RCC 7860 (cell line): ENCODE results near the gene CACNA1G.

Experiments used
- DNase-seq: peaks from one replicate; pipeline ENCODE4 v3.0.0-alpha.2; 2015; ENCODE audit warnings: low spot score
- FAIRE-seq: peaks from 2 replicates; lab custom pipeline; 2012; peaks lifted over from hg19 to GRCh38; lab: Jason Lieb, UNC

CACNA1G gene

DNA sequence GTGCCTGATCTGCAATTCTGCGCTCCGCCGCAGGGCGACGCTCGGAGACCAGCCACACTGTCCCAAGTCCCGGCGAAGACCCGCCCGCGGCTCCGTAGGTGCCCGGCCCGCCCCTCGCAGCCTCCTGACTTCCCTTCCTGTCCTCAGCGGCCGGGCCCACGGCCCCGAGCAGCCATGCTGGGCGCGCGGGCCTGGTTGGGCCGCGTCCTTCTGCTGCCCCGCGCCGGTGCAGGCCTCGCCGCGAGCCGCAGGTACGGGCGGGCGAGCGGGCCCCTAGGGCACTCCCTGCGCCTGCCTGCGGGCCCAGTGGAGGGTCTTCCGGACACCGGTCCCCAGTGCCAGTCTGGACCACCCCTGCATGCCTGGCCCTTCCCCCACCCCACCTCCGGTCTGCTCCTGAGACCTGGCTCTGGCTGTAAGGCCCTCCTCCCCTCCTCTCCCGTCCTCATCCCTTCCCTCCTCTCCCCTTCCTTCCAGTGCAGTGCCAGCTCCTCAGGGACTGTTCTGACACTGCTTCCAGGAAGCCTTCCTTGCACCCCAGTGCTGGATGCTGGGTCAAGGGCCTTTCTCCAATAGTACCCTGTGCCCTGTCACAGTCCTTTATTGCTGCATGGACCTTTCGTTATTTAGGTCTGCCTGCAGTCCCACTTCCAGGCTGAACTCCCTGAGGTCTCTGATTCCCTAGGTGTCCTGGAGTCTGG, 13.3 kb upstream of the CACNA1G start, which contains the start of gene SPATA20:
Gene SPATA20, plus strand, starts transcription at position 140 of the 701 bp plus-strand sequence. Its CDS starts 35 bp downstream, at position 175.
- peak; percentile 4 for FAIRE-seq
- DNase-seq: peak; percentile 80

DNA sequence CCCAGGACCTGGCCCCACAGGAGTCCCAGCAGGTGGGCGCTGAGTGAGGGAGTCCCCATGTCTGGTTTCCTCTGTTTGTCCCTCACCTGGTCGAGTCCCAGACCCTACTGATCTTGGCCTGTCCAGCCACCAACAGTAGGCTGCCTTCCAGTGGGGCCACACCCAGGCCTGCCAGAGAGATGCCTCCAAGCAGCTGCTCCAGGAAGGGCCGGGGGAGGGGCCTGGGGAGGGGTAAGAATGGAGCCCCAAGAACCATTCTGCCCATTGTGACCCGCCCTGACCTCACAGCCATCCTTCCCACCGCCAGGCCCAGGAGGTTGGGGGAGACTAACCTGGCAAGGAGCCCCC, 12.8 kb upstream of the CACNA1G start:
- no peak for FAIRE-seq

DNA sequence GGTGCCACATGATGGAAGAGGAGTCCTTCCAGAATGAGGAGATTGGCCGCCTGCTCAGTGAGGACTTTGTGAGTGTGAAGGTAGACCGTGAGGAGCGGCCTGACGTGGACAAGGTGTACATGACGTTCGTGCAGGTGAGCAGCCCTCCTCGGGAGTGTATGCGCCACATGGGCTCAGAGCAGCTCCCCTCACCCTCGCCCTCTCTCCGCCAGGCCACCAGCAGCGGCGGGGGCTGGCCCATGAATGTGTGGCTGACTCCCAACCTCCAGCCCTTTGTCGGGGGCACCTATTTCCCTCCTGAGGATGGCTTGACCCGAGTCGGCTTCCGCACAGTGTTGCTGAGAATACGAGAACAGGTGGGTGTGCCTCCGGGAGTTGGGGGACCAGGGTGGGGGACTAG, 11.7 kb upstream of the CACNA1G start:
- FAIRE-seq (no peak), DNase-seq (no peak)

More for the DNA sequence above, 12.8 kb upstream of the CACNA1G start:
- DNase-seq: no peak

DNA sequence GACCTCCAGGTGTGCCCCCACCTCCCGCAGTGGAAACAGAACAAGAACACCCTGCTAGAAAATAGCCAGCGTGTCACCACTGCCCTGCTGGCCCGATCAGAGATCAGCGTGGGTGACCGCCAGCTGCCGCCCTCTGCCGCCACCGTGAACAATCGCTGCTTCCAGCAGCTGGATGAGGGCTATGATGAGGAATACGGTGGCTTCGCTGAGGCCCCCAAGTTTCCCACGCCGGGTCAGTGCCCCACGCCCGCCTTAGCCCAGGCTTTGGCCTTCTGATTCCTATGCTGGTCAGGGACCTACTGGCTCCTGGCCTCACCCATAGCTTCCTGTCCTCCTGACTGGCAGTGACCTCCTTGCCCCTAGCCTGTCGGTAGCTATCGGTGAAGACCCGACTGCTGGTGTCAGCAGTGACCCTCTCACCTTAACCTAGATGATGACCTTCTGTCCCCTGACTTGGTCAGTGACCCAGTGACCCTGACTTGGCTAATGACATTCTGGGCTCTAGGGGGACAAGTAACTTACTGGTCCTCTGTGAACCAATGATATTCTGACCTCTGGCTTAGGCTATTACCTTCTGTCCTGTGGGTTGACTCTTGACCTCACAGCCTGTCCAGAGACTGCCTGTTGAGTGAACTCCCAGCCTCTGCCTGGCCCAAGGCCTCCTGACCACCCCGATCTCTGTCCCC, 11.1 kb upstream of the CACNA1G start:
- DNase-seq: no peak
- FAIRE-seq: no peak

DNA sequence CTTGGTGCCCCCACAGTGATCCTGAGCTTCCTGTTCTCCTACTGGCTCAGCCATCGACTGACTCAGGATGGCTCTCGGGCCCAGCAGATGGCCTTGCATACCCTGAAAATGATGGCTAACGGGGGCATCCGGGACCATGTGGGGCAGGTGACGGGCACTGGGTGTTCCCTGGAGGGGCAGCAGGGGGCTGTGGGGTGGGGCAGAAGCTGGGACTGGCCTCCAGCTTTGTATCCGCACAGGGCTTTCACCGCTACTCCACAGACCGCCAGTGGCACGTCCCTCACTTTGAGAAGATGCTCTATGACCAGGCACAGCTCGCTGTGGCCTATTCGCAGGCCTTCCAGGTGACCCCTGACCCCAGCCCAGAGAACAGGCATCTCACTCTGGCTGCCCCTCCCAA, 10.5 kb upstream of the CACNA1G start:
- no peak for FAIRE-seq
- DNase-seq: no peak

DNA sequence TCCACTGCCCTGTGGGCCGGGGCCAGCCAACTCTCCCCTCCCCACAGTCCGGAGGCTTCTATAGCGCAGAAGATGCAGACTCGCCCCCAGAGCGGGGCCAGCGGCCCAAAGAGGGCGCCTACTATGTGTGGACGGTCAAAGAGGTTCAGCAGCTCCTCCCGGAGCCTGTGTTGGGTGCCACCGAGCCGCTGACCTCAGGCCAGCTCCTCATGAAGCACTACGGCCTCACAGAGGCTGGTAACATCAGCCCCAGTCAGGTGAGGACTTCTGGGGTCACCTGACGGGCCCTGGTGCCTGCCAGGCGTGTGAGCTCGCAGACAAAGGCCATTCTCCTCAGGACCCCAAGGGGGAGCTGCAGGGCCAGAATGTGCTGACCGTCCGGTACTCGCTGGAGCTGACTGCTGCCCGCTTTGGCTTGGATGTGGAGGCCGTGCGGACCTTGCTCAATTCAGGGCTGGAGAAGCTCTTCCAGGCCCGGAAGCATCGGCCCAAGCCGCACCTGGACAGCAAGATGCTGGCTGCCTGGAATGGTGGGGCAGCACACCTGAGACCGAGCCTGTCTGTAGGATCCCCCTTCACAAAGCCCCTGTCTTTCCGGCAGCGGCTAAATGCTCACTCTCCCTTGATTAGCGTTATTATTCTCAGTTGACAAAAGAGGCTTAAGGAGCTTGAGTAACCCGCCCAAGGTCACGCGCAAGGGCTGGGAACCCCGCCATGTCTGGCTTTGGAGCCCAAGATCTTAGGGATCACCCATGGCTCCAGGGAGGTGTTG, 9.7 kb upstream of the CACNA1G start:
- no peak for FAIRE-seq

DNA sequence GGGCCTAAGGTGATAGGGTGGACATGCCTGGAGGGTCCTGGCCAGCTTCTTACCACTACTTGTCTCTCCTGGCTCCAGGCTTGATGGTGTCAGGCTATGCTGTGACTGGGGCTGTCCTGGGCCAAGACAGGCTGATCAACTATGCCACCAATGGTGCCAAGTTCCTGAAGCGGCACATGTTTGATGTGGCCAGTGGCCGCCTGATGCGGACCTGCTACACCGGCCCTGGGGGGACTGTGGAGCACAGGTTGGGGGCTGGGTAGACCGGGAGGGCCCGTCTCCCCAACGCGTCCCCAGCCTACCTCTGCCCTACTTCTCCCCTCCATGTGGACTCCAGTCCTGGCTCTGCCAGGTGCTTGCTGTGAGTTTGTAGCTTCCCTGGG, 9.1 kb upstream of the CACNA1G start:
- DNase-seq: no peak
- FAIRE-seq: no peak

More for the DNA sequence above, 9.7 kb upstream of the CACNA1G start:
- peak; percentile 44 for DNase-seq

DNA sequence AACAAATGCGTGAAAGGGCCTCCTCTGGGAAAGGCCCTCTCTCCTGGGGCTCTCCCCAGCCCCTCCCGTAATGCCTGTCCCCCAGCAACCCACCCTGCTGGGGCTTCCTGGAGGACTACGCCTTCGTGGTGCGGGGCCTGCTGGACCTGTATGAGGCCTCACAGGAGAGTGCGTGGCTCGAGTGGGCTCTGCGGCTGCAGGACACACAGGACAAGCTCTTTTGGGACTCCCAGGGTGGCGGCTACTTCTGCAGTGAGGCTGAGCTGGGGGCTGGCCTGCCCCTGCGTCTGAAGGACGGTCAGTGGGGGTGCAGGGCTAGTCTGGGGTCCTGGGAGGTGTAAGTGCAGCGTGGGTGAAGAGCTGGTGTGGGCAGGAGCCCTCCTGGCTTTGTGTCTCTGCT, 8.6 kb upstream of the CACNA1G start:
- FAIRE-seq (no peak), DNase-seq (no peak)

DNA sequence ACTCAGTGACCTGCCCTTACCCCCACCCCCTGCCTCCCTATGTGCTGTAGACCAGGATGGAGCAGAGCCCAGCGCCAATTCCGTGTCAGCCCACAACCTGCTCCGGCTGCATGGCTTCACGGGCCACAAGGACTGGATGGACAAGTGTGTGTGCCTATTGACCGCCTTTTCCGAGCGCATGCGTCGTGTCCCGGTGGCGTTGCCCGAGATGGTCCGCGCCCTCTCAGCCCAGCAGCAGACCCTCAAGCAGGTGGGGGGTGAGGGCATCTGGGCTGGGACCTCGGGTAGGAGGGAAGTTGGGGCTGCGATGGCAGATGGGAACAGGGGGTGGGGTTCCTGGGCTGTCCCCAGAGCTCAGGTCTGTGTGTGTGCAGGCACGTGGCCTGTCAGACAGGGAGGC, 6.3 kb upstream of the CACNA1G start:
- DNase-seq: no peak

DNA sequence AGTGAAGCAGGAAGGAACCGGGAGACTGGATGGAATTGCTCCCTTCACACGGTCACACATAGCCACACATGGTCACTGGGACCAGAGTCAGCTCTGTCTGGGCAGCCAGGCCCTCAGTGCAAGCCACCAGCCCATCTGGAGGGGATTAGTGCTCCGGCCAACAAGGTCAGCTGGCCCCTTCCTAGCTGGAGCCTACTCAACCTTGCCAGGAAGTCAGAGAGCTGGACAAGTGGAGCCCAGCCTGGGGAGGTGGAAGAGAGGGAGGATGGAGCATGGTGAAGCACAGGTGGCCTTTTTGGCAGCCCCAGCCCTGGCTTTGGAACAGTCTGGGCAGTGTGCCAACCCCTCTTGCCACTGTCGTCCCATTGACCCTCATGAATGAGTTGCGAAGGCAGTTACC, 3.7 kb upstream of the CACNA1G start:
- DNase-seq (no peak), FAIRE-seq (no peak)

More for the DNA sequence above, 6.3 kb upstream of the CACNA1G start:
- FAIRE-seq: no peak

DNA sequence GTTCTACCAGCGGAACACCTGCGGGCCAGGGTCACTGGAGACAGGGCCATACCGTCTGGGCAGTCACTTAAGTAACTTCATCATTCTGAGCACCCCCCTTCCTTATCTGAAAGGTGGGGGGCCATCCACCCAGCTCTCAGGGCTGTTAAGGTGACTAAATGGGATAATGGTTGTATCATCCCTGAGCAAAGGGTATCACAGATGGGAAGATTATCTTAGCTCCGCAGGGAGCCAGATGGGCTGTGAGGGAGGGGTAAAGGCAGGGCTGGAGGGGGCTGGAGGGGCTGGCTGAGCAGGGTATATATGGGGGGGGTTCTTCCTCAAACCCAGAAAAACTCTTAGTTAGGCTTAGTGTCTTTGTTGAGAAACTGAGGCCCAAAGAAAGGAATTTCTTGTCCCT, 2.9 kb upstream of the CACNA1G start:
- FAIRE-seq (no peak), DNase-seq (no peak)

DNA sequence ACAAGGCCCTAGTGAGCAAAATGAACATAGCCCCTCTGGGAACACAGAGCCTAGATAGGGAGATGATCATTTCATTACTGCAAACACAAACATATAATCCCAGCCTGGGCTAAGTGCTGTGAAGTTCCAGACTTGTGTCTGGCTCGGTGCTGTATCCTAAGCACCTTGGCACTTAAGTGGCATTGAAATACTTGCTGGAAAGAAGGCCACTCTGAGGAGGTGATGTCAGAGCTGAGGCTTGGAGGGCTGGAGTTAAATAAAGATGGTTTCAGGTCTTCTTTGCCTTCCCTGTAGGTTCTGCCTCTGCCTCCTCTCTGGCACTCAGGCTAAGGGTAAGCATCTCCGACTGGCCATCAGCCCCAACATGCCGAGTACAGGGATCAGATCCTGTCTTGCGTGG, 2.4 kb upstream of the CACNA1G start:
- FAIRE-seq (no peak), DNase-seq (no peak)

DNA sequence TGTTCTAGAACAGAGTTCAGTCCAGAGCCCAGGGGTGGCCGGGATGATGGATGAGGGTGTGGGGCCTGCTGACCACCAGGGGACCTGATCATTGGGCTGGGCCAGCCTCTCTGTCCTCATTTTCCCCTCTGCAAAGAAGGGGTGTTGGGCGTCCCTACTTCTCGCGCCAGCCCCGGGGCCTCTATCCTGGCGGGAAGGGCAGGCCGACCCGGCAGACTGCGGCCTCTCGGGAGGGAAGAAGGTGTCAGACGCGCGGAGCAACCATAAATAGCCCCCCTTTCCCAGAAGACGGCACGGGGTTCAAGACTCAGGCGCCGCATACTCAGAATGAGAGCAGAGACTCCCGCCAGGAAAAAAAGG, 2.0 kb upstream of the CACNA1G start:
- FAIRE-seq (no peak), DNase-seq (no peak)

DNA sequence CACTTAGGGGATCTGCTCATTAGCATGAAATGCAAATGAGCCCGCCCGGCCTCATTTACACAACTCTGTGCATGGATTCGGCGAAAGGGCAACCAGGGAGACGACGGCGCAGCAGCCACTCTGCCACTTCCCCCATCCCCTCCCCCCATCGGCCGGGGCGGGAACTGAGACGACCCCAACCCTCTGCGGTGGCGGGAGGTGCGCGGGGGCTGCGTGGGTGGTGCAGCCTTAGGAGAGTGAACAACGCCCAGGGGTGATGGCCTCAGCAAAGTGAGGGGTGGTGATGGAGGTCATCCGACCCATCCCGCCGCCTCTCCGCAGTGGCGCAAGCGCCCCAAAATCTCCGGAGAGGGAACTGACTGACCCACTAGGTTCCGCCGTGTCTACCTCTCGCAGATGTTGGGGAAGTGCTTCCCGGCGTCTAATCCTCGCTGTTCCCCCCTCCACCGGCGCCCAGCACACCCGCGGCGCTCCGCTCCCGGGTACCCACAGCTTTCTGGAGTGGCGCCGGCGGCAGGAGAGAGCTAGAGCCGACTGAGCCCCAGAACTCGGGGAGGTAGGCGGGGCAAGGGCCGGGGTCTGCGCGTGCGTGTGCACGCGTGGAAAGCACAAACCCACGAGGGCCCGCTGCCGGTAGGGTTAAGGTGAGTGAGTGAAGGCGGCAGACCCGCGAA, 1.4 kb upstream of the CACNA1G start:
- no peak for DNase-seq
- FAIRE-seq: no peak

DNA sequence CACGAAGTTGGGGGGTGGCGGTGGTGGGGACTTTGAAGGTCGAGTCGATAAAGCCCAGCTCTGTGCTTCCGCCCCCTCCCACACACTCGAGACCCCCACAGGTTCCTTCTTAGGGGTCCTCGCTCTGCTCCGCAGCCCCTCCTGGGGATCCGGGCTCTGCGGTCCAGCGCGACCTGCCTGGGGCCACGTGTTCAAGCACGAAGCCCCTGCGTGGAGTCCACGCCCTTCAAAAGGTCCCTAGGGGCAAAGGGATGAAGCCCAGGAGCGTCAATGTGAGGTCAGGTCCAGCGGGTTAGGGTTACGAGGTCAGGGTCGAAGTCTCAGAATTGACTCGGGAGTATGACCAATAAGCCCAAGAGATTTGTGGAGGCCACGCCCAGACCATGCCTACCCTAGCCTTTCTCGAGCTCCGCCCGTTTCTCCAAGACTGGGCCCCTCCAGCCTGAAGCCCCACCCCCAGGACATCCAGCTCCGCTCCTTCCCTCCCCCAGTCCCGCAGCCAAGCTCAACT, 786 bp upstream of the CACNA1G start:
- no peak for FAIRE-seq
- peak; percentile 7 for DNase-seq

DNA sequence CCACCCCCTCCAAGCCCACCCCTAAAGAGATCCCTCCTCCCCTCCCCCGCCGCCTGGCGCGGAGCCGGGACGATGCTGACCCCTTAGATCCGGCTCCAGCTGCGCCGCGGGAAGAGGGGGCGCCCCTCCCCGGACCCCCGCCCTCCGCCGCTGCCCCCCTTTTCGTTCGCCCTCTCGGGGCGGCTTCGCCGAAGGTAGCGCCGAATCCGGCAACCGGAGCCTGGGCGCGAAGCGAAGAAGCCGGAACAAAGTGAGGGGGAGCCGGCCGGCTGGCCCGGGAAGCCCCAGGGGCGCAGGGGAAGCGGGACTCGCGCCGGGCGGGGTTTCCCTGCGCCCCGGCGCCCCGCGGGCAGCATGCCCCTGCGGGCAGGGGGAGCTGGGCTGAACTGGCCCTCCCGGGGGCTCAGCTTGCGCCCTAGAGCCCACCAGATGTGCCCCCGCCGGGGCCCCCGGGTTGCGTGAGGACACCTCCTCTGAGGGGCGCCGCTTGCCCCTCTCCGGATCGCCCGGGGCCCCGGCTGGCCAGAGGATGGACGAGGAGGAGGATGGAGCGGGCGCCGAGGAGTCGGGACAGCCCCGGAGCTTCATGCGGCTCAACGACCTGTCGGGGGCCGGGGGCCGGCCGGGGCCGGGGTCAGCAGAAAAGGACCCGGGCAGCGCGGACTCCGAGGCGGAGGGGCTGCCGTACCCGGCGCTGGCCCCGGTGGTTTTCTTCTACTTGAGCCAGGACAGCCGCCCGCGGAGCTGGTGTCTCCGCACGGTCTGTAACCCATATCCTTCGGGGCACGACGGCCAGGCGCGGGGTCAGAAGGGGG, 623 bp downstream of the CACNA1G start:
- no peak for DNase-seq
- no peak for FAIRE-seq

DNA sequence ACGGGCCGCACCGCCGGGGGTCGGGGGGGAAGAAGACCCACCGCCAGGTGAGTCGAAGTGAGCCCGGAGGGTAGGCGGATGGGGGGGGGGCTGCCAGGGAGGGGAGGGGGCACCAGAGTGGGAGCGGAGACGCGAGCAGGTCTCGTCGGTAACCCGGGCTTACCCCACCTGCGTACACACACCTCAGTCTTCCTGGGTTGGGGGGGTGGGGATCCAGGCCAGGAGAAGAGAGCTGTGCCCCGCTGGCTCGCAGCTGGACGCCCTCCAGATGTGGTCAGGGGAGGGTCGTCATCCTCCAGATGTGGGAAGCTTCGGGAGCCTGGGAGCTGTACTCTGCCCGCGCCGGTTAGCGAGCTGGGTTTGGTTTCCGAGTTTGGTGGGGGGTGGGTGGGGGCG, 1.2 kb downstream of the CACNA1G start:
- FAIRE-seq (no peak), DNase-seq (no peak)

DNA sequence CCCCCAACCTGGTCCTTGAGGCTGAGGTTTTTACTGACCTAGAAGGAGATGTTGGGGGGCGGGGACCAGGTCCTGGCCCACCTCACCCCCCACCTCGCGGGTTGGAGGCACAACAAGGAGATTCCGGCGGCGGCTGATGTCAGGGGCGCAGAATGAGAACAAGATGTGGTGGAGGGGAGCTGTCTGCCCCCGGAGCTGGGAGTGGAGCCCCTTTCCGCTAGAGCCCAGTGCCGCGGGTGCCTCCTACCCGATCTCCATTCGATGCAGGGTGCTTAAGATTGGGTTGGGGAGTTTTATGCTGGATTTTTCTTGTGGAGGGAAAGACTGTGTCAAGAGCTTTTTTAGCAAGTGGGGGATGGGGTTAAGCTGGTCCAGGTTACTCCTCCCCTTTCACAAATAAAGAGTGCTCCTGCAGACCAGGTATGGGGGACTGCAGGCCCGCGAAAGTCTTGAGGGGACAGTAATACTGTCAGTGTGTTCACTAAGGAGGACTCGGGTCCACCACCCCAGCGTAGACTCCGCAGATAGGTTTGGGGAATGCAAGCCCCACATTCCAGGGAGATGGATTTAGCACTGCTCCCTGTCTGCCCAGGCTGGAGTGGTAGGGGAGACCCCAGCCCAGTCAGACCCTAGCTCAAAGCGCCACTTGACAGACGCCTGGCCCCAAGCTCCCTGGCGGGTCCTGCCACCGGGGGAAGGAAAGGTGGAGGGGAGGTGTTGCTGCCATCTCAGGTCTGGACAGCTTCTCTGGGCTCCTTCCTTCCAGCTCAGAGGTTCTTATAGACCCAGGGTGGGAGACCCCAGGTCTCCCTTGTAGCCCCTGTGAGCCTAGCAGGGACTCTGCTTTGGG, 2.0 kb downstream of the CACNA1G start:
- FAIRE-seq: no peak

DNA sequence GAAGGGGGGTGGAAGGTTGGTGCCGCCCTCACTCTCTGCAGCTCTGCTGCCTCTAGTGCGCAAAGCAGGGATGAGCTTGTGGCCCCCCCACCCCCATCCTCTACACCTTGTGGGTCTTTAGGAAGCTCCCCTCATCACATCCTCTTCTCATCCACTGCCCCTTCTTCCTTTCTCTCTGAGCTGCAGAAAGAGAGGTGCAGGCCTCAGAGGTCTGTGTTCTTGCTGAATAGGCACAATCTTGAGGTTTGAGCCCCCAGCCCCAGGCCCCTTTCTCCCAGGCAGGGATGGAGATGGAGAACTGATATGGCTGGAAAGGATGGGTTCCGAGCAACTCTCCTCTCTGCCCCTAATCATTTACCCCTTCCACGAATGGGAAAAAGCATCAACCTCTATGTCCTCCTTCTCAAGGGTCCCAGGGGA, 2.6 kb downstream of the CACNA1G start:
- DNase-seq (no peak), FAIRE-seq (no peak)

More for the DNA sequence above, 2.0 kb downstream of the CACNA1G start:
- DNase-seq: no peak
